GM18507 (cell line): ENCODE data around the gene TEX35.
"Not testable (repeated sequence)": the region's sequence is repeated elsewhere in the genome, so short reads cannot be mapped to it uniquely, and the experiment has no call there.

ENCODE experiments used
- DNase-seq: peaks from one replicate; pipeline ENCODE4 v3.0.0; 2011; ENCODE audit warnings: low read depth; ENCODE audit not compliant: insufficient read length; ENCODE audit errors: extremely low spot score
- FAIRE-seq: peaks from 2 replicates; lab custom pipeline; 2011; peaks lifted over from hg19 to GRCh38; lab: Jason Lieb, UNC

TEX35 gene

GRCh38 chr1:178536844-178537371 lies 24.0 kb downstream of the TEX35 start:
- DNase-seq (no peak), FAIRE-seq (no peak)

- FAIRE-seq (no peak), DNase-seq (no peak)
These were observed 24.6 kb downstream of the TEX35 start for GRCh38 chr1:178537382-178538090.

- no peak for DNase-seq
- no peak for FAIRE-seq
These were observed 25.4 kb downstream of the TEX35 start for GRCh38 chr1:178538192-178538916.

GRCh38 chr1:178539291-178539690 lies 26.4 kb downstream of the TEX35 start:
- no peak for FAIRE-seq
- no peak for DNase-seq

- DNase-seq (no peak), FAIRE-seq (no peak)
These were observed 27.3 kb downstream of the TEX35 start for GRCh38 chr1:178540204-178540603.

GRCh38 chr1:178540646-178541045 lies 27.7 kb downstream of the TEX35 start:
- FAIRE-seq (no peak), DNase-seq (no peak)

- DNase-seq = no peak
- FAIRE-seq = no peak
These were observed 28.5 kb downstream of the TEX35 start for GRCh38 chr1:178541379-178541778.

- DNase-seq = peak; percentile 45
- peak; percentile 80 for FAIRE-seq
These were observed 29.1 kb downstream of the TEX35 start for GRCh38 chr1:178541829-178542553.

GRCh38 chr1:178542554-178543289 lies 29.8 kb downstream of the TEX35 start:
- DNase-seq (peak; percentile 78), FAIRE-seq (peak; percentile 47)

- FAIRE-seq (no peak), DNase-seq (peak; percentile 20)
These were observed 30.3 kb downstream of the TEX35 start for GRCh38 chr1:178543290-178543607.

- DNase-seq (no peak), FAIRE-seq (no peak)
These were observed 31.6 kb downstream of the TEX35 start for GRCh38 chr1:178544531-178544930.

- DNase-seq = no peak
- FAIRE-seq = no peak
These were observed 35.2 kb downstream of the TEX35 start for GRCh38 chr1:178548108-178548507.

GRCh38 chr1:178551307-178551706 lies 38.4 kb downstream of the TEX35 start:
- DNase-seq (no peak), FAIRE-seq (no peak)

- FAIRE-seq = no peak
These were observed 39.0 kb downstream of the TEX35 start for GRCh38 chr1:178551940-178552339.

GRCh38 chr1:178552856-178553255 lies 39.9 kb downstream of the TEX35 start:
- DNase-seq (no peak), FAIRE-seq (no peak)

More at GRCh38 chr1:178551940-178552339, 39.0 kb downstream of the TEX35 start:
- no peak for DNase-seq

GRCh38 chr1:178554351-178554750 lies 41.4 kb downstream of the TEX35 start:
- not testable (repeated sequence) for FAIRE-seq, DNase-seq

- DNase-seq, FAIRE-seq: not testable (repeated sequence)
These were observed 42.7 kb downstream of the TEX35 start for GRCh38 chr1:178555613-178556012.

- not testable (repeated sequence) for DNase-seq, FAIRE-seq
These were observed 45.9 kb downstream of the TEX35 start for GRCh38 chr1:178558816-178559215.

- DNase-seq = no peak
- FAIRE-seq = no peak
These were observed 48.0 kb downstream of the TEX35 start for GRCh38 chr1:178560871-178561376.
